ENCODE data around the gene CXCL14. TPM values are rescaled to one million over a fixed set of nuclear protein-coding genes. Genes with fewer than 3 reads are reported as not detected.

The CXCL14 gene
- total RNA-seq, 1 experiment from 2014 or later, result not detected

DNA sequence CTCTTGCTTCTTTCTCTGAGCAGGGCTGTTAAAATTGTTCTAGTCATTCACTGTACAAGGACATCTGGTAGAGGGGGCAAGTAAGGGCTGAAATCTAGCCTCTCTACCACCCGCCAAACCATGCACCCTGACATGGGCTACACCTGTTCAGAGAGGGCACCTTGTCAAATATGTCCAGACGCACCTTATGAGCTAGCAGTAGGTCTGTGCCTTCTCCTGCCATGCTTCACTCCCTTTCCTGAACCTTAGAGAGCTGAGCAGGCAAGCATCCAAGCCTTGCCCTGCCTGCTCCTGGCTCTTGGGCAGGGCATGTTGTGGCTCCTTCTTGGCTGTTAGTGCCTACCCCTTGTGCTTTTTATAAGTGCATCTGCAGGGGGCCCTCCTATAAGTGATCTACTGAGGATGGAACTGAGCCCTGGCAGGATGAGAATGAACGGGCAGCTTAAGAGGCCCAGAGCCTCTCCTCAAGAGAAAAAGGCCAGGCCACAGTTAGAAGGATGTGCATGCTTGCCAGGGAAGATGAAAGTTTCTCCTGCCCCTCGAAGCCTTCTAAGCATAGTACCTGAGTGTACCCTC lies 39.3 kb downstream of the CXCL14 start:
- in situ Hi-C loops (cut with HindIII; ENCODE audit: low pct_unique_long_range_greater_than_20kb, low sequenced_read_pairs) (no loop called here), intact Hi-C loops (cut with micrococcal nuclease; ENCODE audit: unreplicated experiment) (no loop called here)
- TF ChIP-seq, protein P1, sequence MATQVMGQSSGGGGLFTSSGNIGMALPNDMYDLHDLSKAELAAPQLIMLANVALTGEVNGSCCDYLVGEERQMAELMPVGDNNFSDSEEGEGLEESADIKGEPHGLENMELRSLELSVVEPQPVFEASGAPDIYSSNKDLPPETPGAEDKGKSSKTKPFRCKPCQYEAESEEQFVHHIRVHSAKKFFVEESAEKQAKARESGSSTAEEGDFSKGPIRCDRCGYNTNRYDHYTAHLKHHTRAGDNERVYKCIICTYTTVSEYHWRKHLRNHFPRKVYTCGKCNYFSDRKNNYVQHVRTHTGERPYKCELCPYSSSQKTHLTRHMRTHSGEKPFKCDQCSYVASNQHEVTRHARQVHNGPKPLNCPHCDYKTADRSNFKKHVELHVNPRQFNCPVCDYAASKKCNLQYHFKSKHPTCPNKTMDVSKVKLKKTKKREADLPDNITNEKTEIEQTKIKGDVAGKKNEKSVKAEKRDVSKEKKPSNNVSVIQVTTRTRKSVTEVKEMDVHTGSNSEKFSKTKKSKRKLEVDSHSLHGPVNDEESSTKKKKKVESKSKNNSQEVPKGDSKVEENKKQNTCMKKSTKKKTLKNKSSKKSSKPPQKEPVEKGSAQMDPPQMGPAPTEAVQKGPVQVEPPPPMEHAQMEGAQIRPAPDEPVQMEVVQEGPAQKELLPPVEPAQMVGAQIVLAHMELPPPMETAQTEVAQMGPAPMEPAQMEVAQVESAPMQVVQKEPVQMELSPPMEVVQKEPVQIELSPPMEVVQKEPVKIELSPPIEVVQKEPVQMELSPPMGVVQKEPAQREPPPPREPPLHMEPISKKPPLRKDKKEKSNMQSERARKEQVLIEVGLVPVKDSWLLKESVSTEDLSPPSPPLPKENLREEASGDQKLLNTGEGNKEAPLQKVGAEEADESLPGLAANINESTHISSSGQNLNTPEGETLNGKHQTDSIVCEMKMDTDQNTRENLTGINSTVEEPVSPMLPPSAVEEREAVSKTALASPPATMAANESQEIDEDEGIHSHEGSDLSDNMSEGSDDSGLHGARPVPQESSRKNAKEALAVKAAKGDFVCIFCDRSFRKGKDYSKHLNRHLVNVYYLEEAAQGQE (IDR thresholded peaks at IDR 0.05; ENCODE audit: insufficient read depth in 1 of 2, low read depth in 2 of 2, low read length in 1 of 2), result no peak
- TF ChIP-seq SIN3A (IDR thresholded peaks at IDR 0.05; ENCODE audit: borderline replicate concordance, insufficient read depth, low read depth, low read length), result no peak
- TF ChIP-seq, protein P2, sequence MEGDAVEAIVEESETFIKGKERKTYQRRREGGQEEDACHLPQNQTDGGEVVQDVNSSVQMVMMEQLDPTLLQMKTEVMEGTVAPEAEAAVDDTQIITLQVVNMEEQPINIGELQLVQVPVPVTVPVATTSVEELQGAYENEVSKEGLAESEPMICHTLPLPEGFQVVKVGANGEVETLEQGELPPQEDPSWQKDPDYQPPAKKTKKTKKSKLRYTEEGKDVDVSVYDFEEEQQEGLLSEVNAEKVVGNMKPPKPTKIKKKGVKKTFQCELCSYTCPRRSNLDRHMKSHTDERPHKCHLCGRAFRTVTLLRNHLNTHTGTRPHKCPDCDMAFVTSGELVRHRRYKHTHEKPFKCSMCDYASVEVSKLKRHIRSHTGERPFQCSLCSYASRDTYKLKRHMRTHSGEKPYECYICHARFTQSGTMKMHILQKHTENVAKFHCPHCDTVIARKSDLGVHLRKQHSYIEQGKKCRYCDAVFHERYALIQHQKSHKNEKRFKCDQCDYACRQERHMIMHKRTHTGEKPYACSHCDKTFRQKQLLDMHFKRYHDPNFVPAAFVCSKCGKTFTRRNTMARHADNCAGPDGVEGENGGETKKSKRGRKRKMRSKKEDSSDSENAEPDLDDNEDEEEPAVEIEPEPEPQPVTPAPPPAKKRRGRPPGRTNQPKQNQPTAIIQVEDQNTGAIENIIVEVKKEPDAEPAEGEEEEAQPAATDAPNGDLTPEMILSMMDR (IDR thresholded peaks at IDR 0.05), result no peak
- no peak for TF ChIP-seq POLR2AphosphoS5 (IDR thresholded peaks at IDR 0.05; ENCODE audit: low read depth, low read length)
- no peak for TF ChIP-seq TCF7L2 (IDR thresholded peaks at IDR 0.05; ENCODE audit: low read depth, low read length)
- H3K36me3 ChIP-seq (ENCODE audit: control insufficient read depth, insufficient read depth, low read length), result no peaks in the 10 kb centered on the region
- no peaks in the 10 kb centered on the region for H3K9me3 ChIP-seq (ENCODE audit: control insufficient read depth, insufficient read depth, low read depth, low read length)
- ATAC-seq (no peak), DNase-seq (ENCODE audit: low read depth, low spot score) (no peak)
- H3K27me3 ChIP-seq (ENCODE audit: control insufficient read depth, insufficient read depth, low read length), result peaks cover 36% of the 10 kb centered on the region
- H3K4me1 ChIP-seq (ENCODE audit: control insufficient read depth, insufficient read depth, low read length), result no peaks in the 10 kb centered on the region; the same call in 1 of the 2 replicates
- POLR2A ChIA-PET, result no interaction called here
- CTCF ChIA-PET, result no interaction called here
- no peak overlapping the region for H3K4me3 ChIP-seq (ENCODE audit: low read depth in 2 of 2, low read length in 2 of 2)
- no peak overlapping the region for H3K27ac ChIP-seq (ENCODE audit: low read length)
- BruUV-seq (replicated peaks), result no TSS peak

GRCh38 chr5:135538261-135538660 lies 40.5 kb downstream of the CXCL14 start:
- ATAC-seq, result no peak
- POLR2A ChIA-PET, result no interaction called here
- Histone ChIP-seq H3K27ac (ENCODE audit: low read length) (no peak overlapping the region), H3K9me3 (ENCODE audit: control insufficient read depth, insufficient read depth, low read depth, low read length) (no peaks in the 10 kb centered on the region), H3K27me3 (ENCODE audit: control insufficient read depth, insufficient read depth, low read length) (peaks cover 40% of the 10 kb centered on the region), H3K4me3 (ENCODE audit: low read depth in 2 of 2, low read length in 2 of 2) (no peak overlapping the region), H3K4me1 (ENCODE audit: control insufficient read depth, insufficient read depth, low read length) (no peaks in the 10 kb centered on the region), H3K36me3 (ENCODE audit: control insufficient read depth, insufficient read depth, low read length) (no peaks in the 10 kb centered on the region)
- TF ChIP-seq POLR2AphosphoS5 (IDR thresholded peaks at IDR 0.05; ENCODE audit: low read depth, low read length), result no peak
- no peak for TF ChIP-seq TCF7L2 (IDR thresholded peaks at IDR 0.05; ENCODE audit: low read depth, low read length)
- TF ChIP-seq SIN3A (IDR thresholded peaks at IDR 0.05; ENCODE audit: borderline replicate concordance, insufficient read depth, low read depth, low read length), result no peak
- TF ChIP-seq, protein P1 (IDR thresholded peaks at IDR 0.05; ENCODE audit: insufficient read depth in 1 of 2, low read depth in 2 of 2, low read length in 1 of 2), result no peak
- TF ChIP-seq, protein P2 (IDR thresholded peaks at IDR 0.05), result no peak
- in situ Hi-C loops (cut with HindIII; ENCODE audit: low pct_unique_long_range_greater_than_20kb, low sequenced_read_pairs) (no loop called here), intact Hi-C loops (cut with micrococcal nuclease; ENCODE audit: unreplicated experiment) (no loop called here)
- CTCF ChIA-PET, result interaction anchor here (0.9 kb wide), 1 partner anchor 12 kb away, joined by 3 read pairs; no protein-coding TSS in a partner anchor
- no TSS peak for BruUV-seq (replicated peaks)
- DNase-seq (ENCODE audit: low read depth, low spot score), result no peak

All from Panc1 (cell line).